Rectal smooth muscle tissue (tissue), 1 donor: Measurements from ENCODE around the gene COL25A1.
"Not testable (repeated sequence)": the region's sequence is repeated elsewhere in the genome, so short reads cannot be mapped to it uniquely, and the experiment has no call there.

Experiments used
- H3K27ac ChIP-seq: one replicate; pipeline ENCODE4 v1.7.0; 2013; ENCODE audit warnings: low read depth, low read length, inconsistent platforms
- H3K27me3 ChIP-seq: one replicate; pipeline ENCODE4 v1.7.0; 2013; ENCODE audit warnings: low read length; ENCODE audit not compliant: control insufficient read depth, insufficient read depth
- H3K36me3 ChIP-seq: one replicate; pipeline ENCODE4 v1.7.0; 2013; ENCODE audit warnings: low read length; ENCODE audit not compliant: control insufficient read depth, insufficient read depth
- H3K4me1 ChIP-seq: one replicate; pipeline ENCODE4 v1.7.0; 2013; ENCODE audit warnings: low read length; ENCODE audit not compliant: control insufficient read depth, insufficient read depth
- H3K4me3 ChIP-seq: one replicate; pipeline ENCODE4 v1.7.0; 2013; ENCODE audit warnings: low read length
- H3K9ac ChIP-seq: one replicate; pipeline ENCODE4 v1.7.0; 2013; ENCODE audit warnings: low read length

The COL25A1 gene

DNA sequence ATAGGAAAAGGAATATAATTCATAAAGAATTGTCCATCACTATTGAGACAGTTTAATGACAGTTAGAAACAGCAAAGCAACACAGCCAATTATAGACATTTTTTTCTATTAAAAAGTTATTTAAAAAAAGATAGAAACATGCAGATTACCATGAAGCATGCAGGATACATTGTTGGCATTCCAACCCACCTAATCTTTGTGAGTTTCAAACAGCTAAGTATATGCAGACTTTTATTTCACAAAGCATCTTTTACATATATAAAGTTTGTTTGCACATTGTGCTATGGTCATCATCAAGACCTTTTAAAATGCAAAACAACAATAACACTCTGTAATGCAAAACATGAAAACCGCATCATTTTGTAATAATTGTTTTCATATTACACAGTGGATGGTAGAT, 413.7 kb downstream of the COL25A1 start:
- no peak overlapping the region for H3K27ac ChIP-seq
- no peaks in the 10 kb centered on the region for H3K27me3 ChIP-seq
- H3K4me1 ChIP-seq, result no peaks in the 10 kb centered on the region
- H3K9ac ChIP-seq, result no peak overlapping the region
- H3K36me3 ChIP-seq, result no peaks in the 10 kb centered on the region
- H3K4me3 ChIP-seq, result no peak overlapping the region

DNA sequence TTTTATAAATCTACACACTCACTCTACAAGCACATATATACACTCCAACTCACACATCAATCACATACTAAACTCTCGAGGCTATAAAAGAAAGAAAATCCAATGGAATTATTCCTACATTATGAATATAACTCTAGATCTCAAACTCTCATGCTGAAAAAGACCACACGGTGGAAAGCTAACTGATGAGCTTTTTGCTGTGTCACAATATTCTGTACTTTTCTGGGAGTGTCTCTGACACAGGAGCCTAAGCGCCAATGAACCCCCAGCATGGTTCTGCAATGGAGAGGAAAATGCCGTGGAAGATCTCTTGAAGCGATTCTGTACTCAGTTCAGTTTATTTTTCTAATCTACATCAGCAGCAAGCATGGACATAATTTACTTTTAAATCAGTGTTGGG, 415.4 kb downstream of the COL25A1 start:
- H3K27ac ChIP-seq, result no peak overlapping the region
- H3K27me3 ChIP-seq, result no peaks in the 10 kb centered on the region
- H3K36me3 ChIP-seq, result no peaks in the 10 kb centered on the region
- no peaks in the 10 kb centered on the region for H3K4me1 ChIP-seq
- H3K9ac ChIP-seq, result no peak overlapping the region
- H3K4me3 ChIP-seq, result no peak overlapping the region

DNA sequence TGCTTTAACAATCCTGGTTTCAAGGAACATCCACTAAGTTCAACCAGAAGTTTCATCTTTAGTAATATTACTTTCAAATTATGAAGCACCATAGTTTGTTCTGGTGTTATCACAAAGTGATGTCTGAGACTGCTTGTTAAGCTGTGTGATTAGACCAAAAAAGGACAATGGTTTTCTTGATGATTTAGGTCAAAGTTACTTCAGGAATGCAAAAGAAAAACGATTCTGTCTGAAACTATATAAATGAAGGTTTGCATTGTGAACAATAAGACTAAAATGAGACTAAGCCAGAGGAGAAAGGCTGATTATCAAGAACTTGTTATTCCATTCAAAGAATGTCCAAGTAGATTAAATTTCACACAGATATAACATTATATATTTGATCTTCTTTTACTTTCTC, 417.2 kb downstream of the COL25A1 start:
- Histone ChIP-seq H3K9ac (no peak overlapping the region), H3K4me3 (no peak overlapping the region), H3K27ac (no peak overlapping the region), H3K36me3 (no peaks in the 10 kb centered on the region), H3K27me3 (no peaks in the 10 kb centered on the region), H3K4me1 (no peaks in the 10 kb centered on the region)

DNA sequence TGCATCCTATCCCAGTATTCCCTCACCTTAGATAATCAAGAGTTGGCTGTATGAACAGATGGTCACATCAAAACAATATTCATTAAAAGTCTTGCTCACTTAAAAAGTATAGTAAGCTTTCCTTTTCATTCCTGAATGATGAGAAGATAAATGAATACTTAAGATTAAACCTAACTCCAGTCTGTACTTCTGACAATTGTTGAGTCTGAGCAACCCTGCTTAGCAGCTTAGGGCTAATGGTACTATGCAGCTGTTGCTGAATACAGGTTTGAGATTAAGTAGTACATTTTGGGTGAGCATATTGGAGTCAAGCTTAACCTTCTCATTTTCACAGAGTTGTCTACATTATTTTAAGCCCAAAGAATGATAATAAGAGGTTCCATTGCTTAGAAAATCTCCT, 417.9 kb downstream of the COL25A1 start:
- no peak overlapping the region for H3K27ac ChIP-seq
- no peaks in the 10 kb centered on the region for H3K27me3 ChIP-seq
- no peak overlapping the region for H3K4me3 ChIP-seq
- no peaks in the 10 kb centered on the region for H3K4me1 ChIP-seq
- H3K36me3 ChIP-seq, result no peaks in the 10 kb centered on the region
- H3K9ac ChIP-seq, result no peak overlapping the region

DNA sequence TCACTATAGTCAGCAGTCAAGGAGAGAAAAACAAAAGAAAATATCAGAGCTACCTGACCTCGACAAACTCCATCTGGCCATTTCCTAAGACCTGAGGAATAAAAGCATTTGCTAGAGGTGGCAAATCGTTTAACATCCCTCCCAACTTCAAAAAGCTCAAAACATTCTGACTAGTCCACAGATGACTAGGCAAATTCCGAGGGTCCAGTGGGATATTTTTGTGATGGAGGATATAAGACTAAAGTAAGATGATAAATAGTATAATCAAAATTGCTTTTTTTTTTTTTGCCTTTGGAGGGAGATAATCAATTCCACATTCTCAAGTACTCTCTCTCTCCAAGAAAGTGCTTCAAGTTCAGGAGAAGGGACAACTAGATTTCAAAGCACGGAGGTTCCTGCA, 420.5 kb downstream of the COL25A1 start:
- Histone ChIP-seq H3K27me3 (no peaks in the 10 kb centered on the region), H3K4me1 (no peaks in the 10 kb centered on the region), H3K9ac (no peak overlapping the region), H3K27ac (no peak overlapping the region), H3K4me3 (no peak overlapping the region), H3K36me3 (no peaks in the 10 kb centered on the region)

DNA sequence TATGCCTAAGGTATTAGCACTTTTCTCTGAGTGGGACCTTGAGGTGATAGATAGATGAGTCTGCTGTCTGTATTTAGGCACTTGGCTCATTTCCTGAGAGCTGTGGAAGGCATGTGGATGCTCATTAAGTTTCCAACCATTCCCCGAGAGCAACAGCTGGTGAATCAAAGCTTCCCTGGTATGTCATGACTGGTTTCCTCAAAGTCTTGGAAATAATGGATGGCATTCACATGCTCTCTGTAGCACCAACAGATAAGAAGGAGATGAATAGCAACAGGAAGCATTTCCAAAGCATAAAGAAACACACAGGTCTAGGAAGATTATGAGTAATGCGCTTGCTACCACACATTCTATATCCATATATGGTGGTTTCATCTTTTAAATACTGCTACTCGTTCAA, 421.3 kb downstream of the COL25A1 start:
- no peaks in the 10 kb centered on the region for H3K27me3 ChIP-seq
- no peak overlapping the region for H3K27ac ChIP-seq
- H3K4me3 ChIP-seq, result no peak overlapping the region
- no peaks in the 10 kb centered on the region for H3K4me1 ChIP-seq
- no peaks in the 10 kb centered on the region for H3K36me3 ChIP-seq
- H3K9ac ChIP-seq, result no peak overlapping the region

DNA sequence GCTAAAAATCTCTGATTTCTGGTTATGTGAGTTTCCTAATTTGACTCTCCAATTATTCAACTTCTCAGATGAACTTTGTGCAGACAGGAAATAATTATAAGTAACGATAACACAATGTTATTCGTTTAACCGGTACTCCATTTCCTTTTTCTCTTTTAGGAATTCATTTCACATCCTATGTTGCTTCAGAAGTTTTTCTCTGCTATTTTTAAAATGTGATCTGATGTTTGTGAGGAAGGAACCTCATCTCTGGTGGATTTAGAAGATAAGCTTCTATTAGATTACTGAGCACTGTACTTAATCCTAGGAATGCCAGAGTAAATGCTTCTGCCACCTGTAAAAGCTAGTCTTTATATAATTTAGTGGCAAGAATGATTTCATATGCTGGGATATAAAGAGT, 423.7 kb downstream of the COL25A1 start:
- Histone ChIP-seq H3K27me3 (no peaks in the 10 kb centered on the region), H3K4me1 (no peaks in the 10 kb centered on the region), H3K36me3 (no peaks in the 10 kb centered on the region), H3K27ac (no peak overlapping the region), H3K9ac (no peak overlapping the region), H3K4me3 (no peak overlapping the region)

DNA sequence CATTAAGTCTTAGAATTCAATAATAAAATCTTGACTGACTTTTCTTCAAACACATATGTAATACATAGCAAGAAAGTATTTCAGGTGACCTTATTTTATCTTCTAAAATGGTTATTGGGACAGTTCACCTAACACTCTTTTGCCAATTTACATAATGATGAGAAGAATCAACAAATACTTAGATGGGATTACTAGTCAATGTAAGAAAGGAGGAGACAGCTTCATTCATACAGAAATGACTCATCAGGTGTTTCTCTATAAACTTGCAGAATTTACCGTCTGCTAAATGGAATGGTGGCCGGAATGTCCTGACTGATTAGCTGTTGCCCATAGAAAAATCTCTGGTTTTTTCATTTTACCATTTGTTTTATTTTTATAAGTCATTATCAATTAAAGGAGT, 424.6 kb downstream of the COL25A1 start:
- Histone ChIP-seq H3K36me3 (no peaks in the 10 kb centered on the region), H3K27ac (no peak overlapping the region), H3K9ac (no peak overlapping the region), H3K4me3 (no peak overlapping the region), H3K4me1 (no peaks in the 10 kb centered on the region), H3K27me3 (no peaks in the 10 kb centered on the region)

DNA sequence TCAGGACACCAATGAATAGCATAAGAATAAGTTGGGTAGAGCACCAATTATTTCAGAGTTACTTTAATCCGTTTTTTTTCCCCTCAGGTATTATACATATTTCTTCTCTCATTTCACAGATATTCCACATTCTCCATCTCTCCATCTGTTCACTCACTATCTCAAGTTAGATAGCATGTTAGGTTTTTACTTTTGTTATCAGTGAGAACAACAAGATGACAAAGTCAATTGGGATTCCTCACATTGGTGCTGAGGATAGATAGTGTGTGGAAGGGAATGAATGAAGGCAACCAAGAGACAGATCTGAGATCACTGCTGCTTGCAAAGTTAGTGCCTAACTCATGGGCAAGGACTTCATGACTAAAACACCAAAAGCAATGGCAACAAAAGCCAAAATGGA, 427.7 kb downstream of the COL25A1 start:
- Histone ChIP-seq H3K4me1 (no peaks in the 10 kb centered on the region), H3K36me3 (no peaks in the 10 kb centered on the region), H3K27ac (no peak overlapping the region), H3K27me3 (no peaks in the 10 kb centered on the region), H3K4me3 (no peak overlapping the region), H3K9ac (no peak overlapping the region)

DNA sequence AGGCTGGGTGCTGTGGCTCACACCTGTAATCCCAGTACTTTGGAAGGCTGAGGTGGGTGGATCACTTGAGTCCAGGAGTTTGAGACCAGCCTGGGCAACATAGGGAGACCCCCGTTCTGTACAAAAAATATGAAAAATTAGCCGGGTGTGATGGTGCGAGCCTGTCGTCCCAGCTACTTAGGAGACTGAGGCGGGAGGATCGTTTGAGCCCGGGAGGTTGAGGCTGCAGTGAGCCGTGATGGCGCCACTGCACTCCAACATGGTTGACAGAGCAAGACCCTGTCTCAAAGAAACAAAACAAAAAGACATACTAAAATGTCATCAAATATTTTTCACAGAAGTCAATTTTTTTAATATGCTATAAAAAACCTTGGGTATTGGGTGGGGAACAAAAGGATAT, 432.5 kb downstream of the COL25A1 start:
- H3K36me3 ChIP-seq, H3K27ac ChIP-seq, H3K4me3 ChIP-seq, H3K27me3 ChIP-seq, H3K4me1 ChIP-seq, H3K9ac ChIP-seq: not testable (repeated sequence)

DNA sequence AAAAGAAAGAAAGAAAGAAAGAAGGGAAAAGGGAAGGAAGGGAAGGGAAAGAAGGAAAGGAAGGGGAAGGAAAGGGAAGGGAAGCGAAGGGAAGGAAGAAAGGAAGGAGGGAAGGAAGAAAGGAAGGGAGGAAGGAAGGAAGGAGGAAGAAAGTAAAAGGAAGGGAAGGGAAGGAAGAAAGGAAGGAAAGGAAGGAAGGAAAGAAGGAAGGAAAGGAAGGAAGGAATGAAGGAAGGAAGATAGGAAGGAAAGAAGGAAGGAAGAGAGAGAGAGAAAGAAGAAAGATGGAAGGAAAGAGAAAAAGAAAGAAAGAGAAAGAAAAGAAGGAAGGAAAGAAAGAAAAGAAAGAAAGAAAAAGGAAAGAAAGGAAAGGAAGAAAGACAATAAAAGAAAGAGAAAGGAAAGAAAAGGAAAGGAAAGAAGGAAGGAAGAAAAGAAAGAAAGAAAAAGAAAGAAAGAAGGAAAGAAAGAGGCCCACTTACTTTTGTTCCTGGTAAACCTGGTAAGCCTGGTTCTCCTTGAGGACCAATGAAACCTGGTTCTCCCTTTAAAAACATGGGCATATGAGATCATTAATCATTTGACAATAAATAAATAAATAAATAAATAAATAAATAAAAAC, 433.7 kb downstream of the COL25A1 start:
- H3K9ac ChIP-seq, result no peak overlapping the region
- H3K27me3 ChIP-seq, result no peaks in the 10 kb centered on the region
- H3K4me1 ChIP-seq, result no peaks in the 10 kb centered on the region
- no peak overlapping the region for H3K4me3 ChIP-seq
- no peak overlapping the region for H3K27ac ChIP-seq
- no peaks in the 10 kb centered on the region for H3K36me3 ChIP-seq

DNA sequence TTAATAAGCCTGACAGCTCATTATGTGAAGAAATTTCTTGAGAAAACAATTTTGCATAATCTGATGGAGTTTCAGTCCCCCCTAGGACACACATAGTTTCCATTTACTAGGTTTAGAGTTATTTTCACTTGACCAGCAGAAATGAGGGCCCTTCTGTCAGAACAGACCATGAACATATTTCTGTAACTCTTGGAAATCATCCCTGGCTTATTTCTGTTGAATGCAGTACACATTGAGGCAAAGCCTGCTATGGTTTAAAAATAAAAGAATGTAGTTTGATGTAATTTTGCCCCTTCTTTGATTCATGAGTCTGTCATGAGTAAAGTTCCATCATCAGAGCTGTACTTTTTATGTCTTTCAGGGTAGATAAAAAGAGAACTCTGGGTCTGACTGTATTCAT, 435.0 kb downstream of the COL25A1 start:
- Histone ChIP-seq H3K36me3 (no peaks in the 10 kb centered on the region), H3K4me1 (no peaks in the 10 kb centered on the region), H3K9ac (no peak overlapping the region), H3K27ac (no peak overlapping the region), H3K27me3 (no peaks in the 10 kb centered on the region), H3K4me3 (no peak overlapping the region)

DNA sequence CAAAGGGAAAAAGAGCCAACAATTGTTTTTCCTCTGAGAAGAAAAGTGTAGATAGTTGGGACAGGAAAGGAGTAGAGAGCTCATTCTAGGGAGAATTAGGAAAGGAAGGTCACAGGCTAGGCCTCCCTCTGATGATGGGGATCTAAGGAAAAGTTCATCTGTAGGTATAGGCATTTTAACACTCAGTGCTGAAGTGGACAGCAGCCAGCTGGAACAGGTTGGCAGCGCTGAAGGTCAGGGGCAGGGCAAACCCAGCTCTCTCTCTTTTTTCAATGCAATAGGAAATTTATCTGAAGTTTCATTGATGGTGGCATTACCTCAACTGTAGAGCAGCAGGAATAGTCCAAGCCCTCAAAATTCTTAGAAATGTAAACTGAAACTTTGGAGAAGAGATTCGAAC, 441.1 kb downstream of the COL25A1 start:
- Histone ChIP-seq H3K9ac (no peak overlapping the region), H3K27me3 (no peaks in the 10 kb centered on the region), H3K27ac (no peak overlapping the region), H3K4me3 (no peak overlapping the region), H3K4me1 (no peaks in the 10 kb centered on the region), H3K36me3 (no peaks in the 10 kb centered on the region)
